Activated naive CD8-positive, alpha-beta T cell treated with anti-CD3 and anti-CD28 coated beads, Interleukin-2, amount 50 U/mL, for 16 hours (primary cell): ENCODE data around the gene MBOAT1.
"Not testable (repeated sequence)": the region's sequence is repeated elsewhere in the genome, so short reads cannot be mapped to it uniquely, and the experiment has no call there.

ENCODE experiments used
- DNase-seq: peaks from one replicate; pipeline ENCODE4 v3.0.0-alpha.2; 2020; ENCODE audit warnings: low read depth, low spot score

The MBOAT1 gene

DNA sequence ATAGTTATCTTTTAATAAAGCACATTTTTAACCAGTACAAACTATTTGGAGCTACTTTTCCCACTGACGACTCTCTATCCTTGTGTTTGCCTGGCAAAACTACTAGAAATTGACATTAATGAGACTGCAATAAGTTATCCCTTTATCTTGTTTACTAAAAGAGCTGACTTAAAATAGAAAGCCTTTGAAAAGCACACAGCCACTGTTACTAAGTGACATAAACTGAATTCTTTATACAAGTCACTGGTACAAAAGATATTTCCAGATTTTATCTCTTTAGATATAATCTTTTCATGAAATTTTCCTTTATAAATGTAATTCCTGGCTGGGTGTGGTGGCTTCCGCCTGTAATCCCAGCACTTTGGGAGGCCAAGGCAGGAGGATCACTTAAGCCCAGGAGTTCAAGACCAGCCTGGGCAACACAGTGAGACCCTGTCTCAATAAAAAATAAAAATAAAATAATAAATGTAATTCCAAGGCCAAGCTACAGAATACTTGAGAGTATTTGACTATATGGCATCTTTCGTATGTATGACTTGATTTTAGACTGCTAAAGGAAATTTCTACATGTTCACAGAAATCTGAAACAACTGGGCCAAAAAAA, 9.5 kb downstream of the MBOAT1 start:
- DNase-seq, result no peak

DNA sequence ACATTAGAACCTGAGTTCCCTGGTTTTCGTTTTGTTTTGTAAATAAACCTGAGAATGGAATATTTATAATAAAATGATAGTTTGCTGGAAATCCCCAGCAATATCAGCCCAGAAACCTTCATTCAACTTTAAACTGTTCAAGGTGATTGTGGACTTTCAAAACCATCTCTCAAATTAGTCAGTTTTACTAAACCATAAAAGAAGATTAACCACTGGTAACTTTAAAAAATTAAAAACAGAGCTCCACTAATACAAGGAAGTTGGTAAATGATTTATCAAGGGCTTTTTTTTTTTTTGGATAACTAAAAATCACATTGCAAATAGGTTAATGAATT, 10.0 kb downstream of the MBOAT1 start:
- DNase-seq, result no peak

DNA sequence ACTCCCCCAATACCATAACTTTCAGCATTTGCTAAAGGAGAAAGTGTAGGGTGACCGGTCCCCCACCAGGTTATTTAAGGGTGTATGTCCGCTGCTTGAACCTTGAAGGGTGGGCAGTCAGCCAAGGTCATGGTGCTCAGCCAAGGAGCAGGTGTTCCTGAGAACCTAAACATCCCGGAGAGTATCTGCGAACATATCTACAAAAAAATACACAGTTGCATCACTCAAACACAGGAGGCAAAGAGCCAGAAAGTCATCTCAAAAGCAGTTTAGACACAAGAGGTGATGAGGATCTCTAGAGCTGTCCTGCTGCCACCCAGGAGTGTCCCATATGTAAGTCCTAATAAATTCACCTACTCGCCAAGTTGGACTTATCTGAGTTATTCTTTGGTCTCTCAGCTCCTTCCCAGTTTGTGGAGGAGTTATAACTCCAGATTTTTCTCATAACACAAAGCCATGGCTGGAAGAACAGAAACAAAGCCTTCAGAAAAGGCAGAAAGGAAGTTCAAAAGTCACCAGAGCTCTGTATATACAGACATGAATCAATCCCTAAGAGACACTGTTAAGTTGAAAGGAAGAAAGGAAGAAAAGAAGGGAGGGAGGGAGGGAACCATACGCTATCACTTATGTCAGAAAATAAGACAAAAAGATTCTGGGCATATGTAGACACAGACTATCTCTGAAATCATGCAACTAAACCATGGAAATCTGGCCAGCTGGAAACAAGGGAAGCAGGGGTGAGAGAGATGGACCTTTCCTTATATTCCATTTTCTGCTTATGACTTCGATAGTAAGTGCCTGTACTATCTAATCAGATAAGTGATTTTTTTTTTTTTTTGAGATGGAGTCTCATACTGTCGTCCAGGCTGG, 11.3 kb downstream of the MBOAT1 start:
- no peak for DNase-seq

DNA sequence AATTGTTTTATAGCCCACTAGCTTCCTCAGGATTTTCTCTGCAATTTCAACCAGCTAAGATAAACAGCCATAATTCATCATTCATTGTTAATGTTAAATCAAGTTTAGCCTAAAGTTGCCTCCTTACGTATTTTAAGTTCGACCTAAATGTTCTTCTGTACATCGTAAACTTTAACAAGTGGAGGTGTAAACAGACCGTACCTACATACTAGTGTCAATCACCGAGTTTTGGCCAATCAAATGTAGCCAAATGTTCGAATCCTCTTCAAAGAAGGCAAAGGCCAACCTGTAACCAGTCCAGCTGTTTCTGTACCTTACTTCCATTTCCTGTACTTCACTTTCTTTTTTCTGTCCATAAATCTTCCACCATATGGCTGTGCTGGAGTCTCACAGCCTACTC, 13.5 kb downstream of the MBOAT1 start:
- DNase-seq, result no peak

DNA sequence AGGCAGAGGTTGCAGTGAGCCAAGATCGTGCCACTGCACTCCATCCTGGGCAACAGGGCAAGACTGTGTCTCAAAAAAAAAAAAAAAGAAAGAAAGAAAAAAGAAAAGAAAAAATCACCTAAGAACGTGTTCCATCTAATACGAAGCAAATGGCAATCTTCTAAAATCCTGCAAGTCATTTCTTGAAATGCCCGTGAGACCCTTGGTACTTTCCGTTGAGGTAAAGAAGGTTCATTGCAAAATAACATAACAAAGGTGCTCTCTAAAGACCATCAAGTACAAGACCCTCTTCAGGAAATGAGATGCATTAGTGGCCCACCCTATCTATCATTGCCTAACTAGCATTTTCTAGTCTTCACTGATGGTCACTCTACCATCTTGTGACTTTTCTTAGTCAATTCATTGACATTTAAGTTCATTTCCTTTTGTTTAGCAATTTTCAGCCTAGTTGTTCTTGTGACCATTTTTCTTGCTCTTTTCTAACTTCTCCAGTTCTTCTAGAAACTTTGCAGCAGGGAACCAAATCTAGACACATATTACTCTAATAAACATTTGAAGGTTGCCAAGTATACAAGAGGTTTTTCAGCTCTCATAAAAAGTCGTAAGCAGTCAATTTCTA, 14.0 kb downstream of the MBOAT1 start:
- no peak for DNase-seq

DNA sequence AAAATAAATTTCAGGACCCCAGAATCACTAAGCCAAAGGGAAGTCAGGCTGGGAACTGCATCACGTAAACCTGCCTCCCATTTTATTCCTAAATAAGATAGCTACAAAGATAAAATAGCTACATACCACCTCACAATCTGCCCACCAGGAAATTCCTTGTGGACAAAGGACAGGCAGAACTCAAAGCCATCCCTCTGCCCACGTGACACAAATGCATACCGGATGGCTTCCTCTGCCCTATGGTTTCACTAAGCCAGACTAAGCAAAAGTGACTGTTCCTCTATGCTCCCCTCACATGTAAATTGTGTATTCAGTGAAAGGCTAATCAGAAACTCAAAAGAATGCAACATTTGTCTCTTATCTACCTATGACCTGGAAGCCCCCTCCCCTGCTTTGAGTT, 15.0 kb downstream of the MBOAT1 start:
- no peak for DNase-seq

DNA sequence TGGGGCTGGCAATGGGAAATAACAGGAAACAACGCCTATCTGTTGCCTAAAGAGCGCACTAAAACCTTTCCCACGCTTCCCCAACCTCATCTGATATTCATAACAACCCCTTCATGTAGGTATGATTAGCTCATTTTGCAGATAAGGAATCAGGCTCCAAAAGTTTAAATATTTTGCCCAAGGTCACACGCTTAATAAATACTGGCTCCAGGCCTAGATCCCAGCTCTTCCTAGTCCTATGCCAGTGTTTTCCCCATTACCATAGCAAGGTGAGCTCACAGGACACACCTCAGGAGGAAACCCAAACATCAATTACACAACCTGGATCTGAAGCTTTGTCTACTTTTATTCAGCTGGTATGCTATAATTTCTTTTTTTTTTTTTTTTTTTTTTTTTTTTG, 19.6 kb downstream of the MBOAT1 start:
- no peak for DNase-seq

DNA sequence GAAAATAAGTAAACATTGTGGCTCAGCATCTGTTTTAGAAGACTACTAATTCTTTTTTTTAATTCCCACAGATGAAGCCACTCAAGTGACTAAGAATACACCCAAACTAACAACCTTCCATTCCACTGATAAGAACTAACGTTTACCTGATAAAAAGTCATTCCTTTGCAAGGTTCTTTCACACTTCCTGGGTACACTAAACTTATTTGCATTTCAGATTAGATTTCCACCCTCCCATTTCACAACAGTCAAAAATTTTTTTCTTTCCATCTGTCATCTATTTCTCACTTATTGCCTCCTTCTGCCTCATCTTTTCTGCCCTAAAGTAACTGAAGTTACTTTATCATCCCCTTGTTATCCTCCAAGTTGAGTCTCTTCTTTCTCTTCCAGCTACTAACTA, 20.3 kb downstream of the MBOAT1 start:
- DNase-seq, result no peak

DNA sequence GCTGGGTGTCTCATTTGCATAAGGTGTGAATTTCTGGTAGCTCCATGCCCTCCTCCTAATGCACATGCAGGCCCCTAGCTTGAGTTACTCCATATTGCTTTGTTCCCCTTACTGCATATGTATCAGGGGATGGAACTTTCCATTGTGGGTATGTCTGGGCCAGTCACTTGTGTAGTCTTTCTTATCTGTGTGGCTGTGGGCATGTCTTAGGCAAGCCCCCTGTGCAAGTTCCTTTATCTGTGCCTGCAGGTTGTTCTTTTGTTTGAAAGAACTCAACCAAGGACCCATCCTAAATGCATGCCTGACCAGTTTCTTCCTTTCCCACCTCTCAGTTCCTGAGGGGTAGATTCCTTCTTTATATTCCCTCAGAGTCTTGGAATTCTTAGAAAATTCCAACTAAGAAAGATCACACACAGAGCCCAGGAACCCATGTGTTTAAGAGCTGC, 23.6 kb downstream of the MBOAT1 start:
- DNase-seq, result no peak

DNA sequence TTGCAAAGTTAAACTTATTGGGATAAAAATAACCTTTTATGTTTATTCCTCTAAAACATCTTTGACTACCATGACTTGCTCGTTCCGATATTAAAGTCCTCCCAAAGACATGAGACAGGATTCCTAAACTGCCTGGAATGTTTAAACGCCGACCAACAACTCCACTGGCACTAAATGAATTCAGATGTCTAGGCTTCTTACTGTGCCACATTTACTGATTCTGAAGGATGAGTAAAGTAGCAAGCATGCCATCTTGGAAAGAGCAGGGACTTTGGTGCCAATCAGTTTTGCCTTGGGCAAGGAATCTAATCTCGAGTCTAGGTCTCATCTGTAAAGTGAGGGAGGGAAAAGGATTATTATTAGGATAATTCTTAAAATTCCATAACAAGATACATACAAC, 25.3 kb downstream of the MBOAT1 start:
- no peak for DNase-seq

DNA sequence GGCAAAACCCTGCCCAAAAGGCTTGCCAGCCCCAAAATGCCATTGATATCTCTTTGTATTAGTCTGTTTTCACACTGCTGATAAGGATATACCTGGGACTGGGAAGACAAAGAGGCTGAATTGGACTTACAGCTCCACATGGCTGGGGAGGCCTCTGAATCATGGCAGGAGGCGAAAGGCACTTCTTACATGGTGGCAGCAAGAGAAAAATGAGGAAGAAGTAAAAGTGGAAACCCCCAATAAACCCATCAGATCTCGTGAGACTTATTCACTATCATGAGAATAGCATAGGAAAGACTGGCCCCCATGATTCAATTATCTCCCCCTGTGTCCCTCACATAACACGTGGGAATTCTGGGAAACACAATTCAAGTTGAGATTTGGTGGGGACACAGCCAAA, 28.6 kb downstream of the MBOAT1 start:
- no peak for DNase-seq

DNA sequence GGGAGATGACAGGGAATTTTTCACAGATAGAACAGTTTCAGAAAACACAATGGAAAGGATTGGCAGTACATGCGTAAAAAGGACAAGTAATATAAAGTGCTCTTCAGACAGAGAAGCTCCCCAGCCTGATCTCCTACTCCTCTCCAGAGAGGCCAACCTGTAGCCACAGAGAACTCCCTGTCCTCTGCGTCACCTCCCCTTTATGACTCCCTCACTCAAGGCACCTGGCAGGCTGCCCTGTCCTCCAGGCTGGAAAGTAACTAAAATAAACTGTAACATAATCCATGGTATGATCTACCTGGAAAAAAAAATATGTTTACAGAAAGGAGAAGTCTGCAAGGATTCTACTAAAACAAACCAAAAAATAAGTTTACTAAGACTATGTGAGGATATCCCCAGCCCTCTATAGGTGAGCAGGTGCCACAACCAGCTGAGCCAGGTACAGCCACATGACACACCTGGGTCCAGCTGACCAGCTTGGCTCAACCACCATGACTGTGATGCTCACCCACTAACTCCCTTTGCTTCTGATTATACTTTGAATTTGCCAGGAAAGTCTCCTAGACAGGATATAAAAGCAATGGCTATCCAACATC, 29.2 kb downstream of the MBOAT1 start:
- DNase-seq, result no peak

DNA sequence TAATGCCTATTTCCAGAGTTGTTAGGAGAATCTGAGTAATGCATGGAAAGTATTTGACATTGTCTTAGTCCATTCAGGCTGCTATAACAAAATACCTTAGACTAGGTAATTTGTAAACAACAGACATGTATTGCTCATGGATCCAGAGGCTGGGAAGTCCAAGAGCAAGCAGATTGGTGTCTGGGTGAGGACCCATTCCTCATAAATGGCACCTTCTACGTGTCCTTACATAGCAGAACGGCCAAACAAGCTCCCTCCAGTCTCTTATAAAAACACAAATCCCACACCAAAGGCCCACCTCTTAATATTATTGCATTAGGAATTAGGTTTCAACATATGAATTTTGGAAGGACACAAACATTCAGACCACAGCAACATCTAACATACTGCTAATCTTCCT, 30.2 kb downstream of the MBOAT1 start:
- DNase-seq, result no peak

DNA sequence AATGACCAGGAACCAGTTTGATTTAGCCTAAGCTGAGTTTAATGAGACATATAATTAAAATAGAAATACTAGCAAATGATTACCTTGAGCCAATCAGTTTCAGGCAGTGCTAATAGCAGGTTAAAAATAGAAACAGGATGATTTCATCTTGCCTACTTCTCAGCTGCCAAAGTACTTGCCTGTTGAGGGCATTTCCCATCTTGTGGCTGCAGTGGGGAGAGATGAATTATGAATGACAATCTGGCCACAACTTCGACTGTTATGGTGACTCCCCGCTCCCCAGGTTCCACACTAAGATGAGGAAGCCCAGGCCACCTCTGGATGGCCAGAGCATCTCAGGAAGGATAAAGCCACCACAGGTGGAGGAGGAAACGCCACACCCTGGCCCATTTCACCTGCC, 31.3 kb downstream of the MBOAT1 start:
- DNase-seq, result no peak

DNA sequence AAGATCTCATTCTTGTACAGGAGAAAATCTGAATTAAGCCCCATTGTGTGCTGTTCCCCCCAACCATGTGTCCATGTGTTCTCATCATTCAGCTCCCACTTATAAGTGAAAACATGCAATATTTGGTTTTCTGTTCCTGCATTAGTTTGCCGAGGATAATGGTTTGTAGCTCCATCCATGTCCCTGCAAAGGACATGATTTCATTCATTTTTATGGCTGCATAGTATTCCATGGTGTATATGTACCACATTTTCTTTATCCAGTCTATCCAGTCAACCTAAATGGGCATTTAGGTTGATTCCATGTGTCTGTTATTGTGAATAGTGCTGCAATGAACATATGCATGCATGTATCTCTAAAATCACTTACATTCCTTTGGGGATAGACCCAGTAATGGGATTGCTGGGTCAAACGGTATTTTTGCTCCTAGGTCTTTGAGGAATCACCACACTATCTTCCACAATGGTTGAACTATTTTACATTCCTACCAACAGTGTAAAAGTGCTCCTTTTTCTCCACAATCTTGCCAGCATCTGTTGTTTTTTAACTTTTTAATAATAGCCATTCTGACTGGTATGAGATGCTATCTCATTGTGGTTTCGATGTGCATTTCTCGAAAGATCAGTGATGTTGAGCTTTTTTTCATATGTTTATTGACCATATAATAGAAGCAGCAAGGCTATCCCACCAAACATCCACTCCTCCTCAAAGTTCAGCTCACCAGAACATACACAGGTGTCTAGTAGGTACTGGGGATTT, 32.8 kb downstream of the MBOAT1 start:
- not testable (repeated sequence) for DNase-seq

DNA sequence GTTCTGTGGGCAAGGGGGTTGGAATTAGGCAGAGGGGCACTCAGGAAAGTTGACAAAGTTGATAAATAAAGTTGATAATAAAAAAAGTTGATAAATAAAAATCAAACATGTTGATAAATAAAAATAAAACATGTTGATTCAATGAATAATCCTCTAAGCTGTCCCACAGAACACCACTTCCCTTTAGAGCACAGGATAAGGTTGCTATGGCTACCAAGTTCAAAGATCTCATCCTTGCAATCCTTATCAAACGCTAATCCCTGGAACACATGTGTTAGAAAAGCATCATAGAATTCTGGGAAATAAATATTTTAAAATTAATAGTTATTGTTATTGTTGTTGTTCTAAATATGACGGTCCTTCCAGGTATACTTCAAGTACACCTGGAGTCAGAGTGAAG, 33.9 kb downstream of the MBOAT1 start:
- no peak for DNase-seq

DNA sequence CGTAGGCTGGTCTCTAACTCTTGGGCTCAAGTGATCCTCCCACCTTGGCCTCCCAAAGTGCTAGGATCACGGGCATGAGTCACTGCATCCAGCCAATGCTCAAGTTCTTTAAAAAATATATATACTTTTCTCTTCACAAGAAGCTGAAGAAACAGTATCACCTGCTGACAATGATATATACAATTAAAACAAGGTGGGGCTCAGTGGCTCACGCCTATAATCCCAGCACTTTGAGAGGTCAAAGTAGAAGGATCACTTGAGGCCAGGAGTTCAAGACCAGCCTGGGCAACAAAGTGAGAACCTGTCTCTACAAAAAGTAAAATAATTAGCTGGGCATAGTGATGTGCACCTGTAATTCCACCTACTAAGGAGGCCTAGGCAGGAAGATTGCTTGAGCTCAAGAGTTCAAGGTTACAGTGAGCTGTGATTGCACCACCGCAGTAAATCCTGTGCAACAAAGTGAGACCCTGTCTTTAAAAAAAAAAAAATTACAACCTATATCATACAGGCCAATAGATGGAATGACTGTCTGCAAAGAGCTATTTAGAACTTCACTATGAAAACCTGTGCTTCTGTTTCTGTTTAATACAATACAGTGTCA, 36.4 kb downstream of the MBOAT1 start:
- no peak for DNase-seq

DNA sequence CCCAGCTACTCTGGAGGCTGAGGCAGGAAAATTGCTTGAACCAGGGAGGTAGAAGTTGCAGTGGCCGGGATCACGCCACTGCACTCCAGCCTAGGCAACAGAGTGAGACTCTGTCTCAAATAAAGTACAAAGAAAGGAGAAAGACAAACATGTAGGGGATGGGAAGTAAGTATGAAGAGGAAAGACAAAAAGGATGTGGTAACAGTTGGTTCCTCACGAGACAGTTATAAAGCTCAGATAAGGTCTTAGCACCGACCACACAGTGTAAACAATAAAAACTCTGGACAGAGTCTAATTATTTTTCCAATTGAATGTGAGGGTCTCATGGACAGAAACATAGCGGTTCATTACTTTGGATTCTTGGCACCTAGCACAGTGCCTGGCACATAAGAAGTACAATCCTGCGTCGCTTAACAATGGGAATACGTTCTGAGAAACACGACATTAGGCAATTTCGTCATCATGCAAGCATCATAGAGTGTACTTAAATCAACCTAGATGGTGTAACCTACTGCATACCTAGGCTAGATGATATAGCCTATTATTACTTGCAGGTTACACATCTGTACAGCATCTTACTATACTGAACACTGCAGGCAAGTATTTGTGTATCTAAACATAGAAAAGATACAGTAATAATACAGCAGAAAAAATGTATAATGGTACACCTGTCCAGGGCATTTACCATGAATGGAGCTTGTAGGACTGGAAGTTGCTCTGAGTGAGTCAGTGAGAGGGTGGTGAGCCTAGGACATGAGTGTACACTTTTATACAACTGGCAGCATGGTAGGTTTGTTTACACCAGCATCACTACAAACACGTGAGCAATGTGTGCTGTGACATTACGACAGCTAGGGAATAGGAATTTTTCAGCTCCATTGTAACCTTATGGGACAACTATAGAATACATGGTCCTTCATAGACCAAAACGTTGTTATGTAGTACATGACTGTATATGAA, 38.2 kb downstream of the MBOAT1 start:
- DNase-seq, result no peak

DNA sequence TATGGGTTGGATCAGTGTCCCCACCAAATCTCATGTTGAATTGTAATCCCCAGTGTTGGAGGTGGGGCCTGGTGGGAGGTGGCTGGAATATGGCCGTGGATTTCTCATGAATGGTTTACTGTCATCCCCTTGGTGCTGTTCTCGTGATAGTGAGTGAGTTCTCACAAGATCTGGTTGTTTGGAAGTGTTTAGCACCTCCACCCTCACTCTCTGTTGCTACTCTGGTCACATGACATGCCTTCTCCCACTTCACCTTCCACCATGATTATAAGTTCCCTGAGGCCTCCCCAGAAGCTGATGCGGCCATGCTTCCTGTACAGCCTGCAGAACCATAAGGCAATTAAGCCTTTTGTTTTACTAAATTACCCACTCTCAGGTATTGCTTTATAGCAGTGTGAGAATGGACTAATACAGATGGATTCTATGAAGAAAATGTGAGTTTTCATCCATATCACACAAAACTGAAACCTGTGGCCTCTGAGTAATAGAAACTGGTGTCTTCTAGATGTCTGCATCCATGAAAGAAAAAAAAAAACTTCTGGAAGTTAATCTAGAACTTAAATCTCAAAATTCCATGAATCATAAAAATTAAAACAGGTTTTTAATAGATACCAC, 39.3 kb downstream of the MBOAT1 start:
- DNase-seq, result no peak
